ENCODE measurements around the gene MARCHF3. TPM values are rescaled to one million over a fixed set of nuclear protein-coding genes. Genes with fewer than 3 reads are reported as not detected.
A peak's percentile ranks its signal among the peaks of the same experiment; 100 is the strongest.

Gene MARCHF3
- total and polyA plus RNA-seq, 2 donors (not counting 3 experiments of a cell fraction or from before 2014, with no cell fraction given), result 31.9 to 35.0 TPM

- H3K27ac ChIP-seq (ENCODE audit: insufficient read depth, low read depth, low read length), result peak overlapping the region; percentile 83
- CTCF ChIA-PET, result interaction anchor here (1.1 to 5.0 kb wide), 2 partner anchors 13 to 14 kb away, joined by 3 to 24 read pairs; no protein-coding TSS in a partner anchor
- H3K9me1 ChIP-seq (replicated peaks; ENCODE audit: control insufficient read depth, extremely low read depth, insufficient read depth, low read length), result no peaks in the 10 kb centered on the region
- H2AFZ ChIP-seq (ENCODE audit: low read depth, low read length), result no peak overlapping the region
- POLR2A ChIA-PET, result no interaction called here
- intact Hi-C loops (cut with micrococcal nuclease), result loop anchor here (5.0 kb wide), 1 partner anchor 97 kb away; no protein-coding TSS in a partner anchor
- no peak overlapping the region for H3K9ac ChIP-seq (replicated peaks; ENCODE audit: extremely low read depth, insufficient read depth, low read length)
- no peaks in the 10 kb centered on the region for H4K20me1 ChIP-seq (replicated peaks; ENCODE audit: control insufficient read depth, extremely low read depth, insufficient read depth, low read length)
- BruUV-seq (replicated peaks), result no TSS peak
- TF ChIP-seq, protein P1, sequence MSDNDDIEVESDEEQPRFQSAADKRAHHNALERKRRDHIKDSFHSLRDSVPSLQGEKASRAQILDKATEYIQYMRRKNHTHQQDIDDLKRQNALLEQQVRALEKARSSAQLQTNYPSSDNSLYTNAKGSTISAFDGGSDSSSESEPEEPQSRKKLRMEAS (IDR thresholded peaks at IDR 0.05; ENCODE audit: insufficient read depth, insufficient read length), result no peak
- no peak for TF ChIP-seq POLR2AphosphoS5 (IDR thresholded peaks at IDR 0.05; ENCODE audit: insufficient read depth, low read depth, low read length)
- no peak for TF ChIP-seq GATA2 (IDR thresholded peaks at IDR 0.05; ENCODE audit: insufficient read depth, insufficient read length, low read depth, low read length)
- no peak for TF ChIP-seq EZH2 (IDR thresholded peaks at IDR 0.05; ENCODE audit: borderline replicate concordance, low read depth, low read length, severe bottlenecking)
- no peak for TF ChIP-seq JUN (IDR thresholded peaks at IDR 0.05; ENCODE audit: borderline replicate concordance, insufficient read depth, insufficient read length, low read depth)
- no peak for TF ChIP-seq POLR2A (IDR thresholded peaks at IDR 0.05; ENCODE audit: low read depth, low read length)
- TF ChIP-seq FOS (IDR thresholded peaks at IDR 0.05; ENCODE audit: borderline replicate concordance, insufficient read depth, low read length), result no peak
- no peak overlapping the region for H3K4me3 ChIP-seq (replicated peaks in 1 of 3; ENCODE audit: insufficient read depth in 1 of 3, low read depth in 1 of 3, low read length in 3 of 3)
- dilution Hi-C loops (cut with MboI; ENCODE audit: extremely low pct_ligation_motif_present, low sequenced_read_pairs), result no loop called here
- FAIRE-seq (no peak), DNase-seq (ENCODE audit: low read depth, low spot score) (no peak)
- H3K36me3 ChIP-seq (ENCODE audit: control insufficient read depth in 2 of 2, extremely low read depth in 1 of 2, insufficient read depth in 2 of 2, low read length in 2 of 2), result no peaks in the 10 kb centered on the region
- no peaks in the 10 kb centered on the region for H3K9me3 ChIP-seq (replicated peaks; ENCODE audit: control insufficient read depth, insufficient read depth, low read length)
- H3K4me2 ChIP-seq (ENCODE audit: insufficient read depth, low read length), result no peak overlapping the region
- no peaks in the 10 kb centered on the region for H3K27me3 ChIP-seq (ENCODE audit: control insufficient read depth in 2 of 2, insufficient read depth in 2 of 2, low read length in 2 of 2)
- peaks cover 79% of the 10 kb centered on the region for H3K79me2 ChIP-seq (ENCODE audit: control insufficient read depth, insufficient read depth, low read length)
- H3K4me1 ChIP-seq (ENCODE audit: control insufficient read depth, extremely low read depth, insufficient read depth, low read length), result peaks cover 40% of the 10 kb centered on the region
Observed at GRCh38 chr5:127014573-127014972, 15.8 kb downstream of the MARCHF3 start.

GRCh38 chr5:127013407-127013806 is 17.0 kb downstream of the MARCHF3 start:
- Histone ChIP-seq H3K4me1 (ENCODE audit: control insufficient read depth, extremely low read depth, insufficient read depth, low read length) (peaks cover 40% of the 10 kb centered on the region), H3K9me1 (replicated peaks; ENCODE audit: control insufficient read depth, extremely low read depth, insufficient read depth, low read length) (no peaks in the 10 kb centered on the region), H3K4me3 (replicated peaks in 1 of 3; ENCODE audit: insufficient read depth in 1 of 3, low read depth in 1 of 3, low read length in 3 of 3) (peak overlapping the region in 1 of 3 experiments; percentile 50), H3K9ac (replicated peaks; ENCODE audit: extremely low read depth, insufficient read depth, low read length) (peak overlapping the region; percentile 62), H3K36me3 (ENCODE audit: control insufficient read depth in 2 of 2, extremely low read depth in 1 of 2, insufficient read depth in 2 of 2, low read length in 2 of 2) (no peaks in the 10 kb centered on the region), H3K27ac (ENCODE audit: insufficient read depth, low read depth, low read length) (peak overlapping the region; percentile 83), H2AFZ (ENCODE audit: low read depth, low read length) (no peak overlapping the region), H3K9me3 (replicated peaks; ENCODE audit: control insufficient read depth, insufficient read depth, low read length) (no peaks in the 10 kb centered on the region), H3K4me2 (ENCODE audit: insufficient read depth, low read length) (peak overlapping the region; percentile 98), H3K79me2 (ENCODE audit: control insufficient read depth, insufficient read depth, low read length) (peaks cover 81% of the 10 kb centered on the region), H3K27me3 (ENCODE audit: control insufficient read depth in 2 of 2, insufficient read depth in 2 of 2, low read length in 2 of 2) (no peaks in the 10 kb centered on the region), H4K20me1 (replicated peaks; ENCODE audit: control insufficient read depth, extremely low read depth, insufficient read depth, low read length) (no peaks in the 10 kb centered on the region)
- ChIA-PET POLR2A (no interaction called here), CTCF (interaction anchor here (1.3 to 5.0 kb wide), 4 partner anchors 16 to 176 kb away, joined by 3 to 24 read pairs (median 4); no protein-coding TSS in a partner anchor)
- BruUV-seq (replicated peaks), result no TSS peak
- dilution Hi-C loops (cut with MboI; ENCODE audit: extremely low pct_ligation_motif_present, low sequenced_read_pairs), result no loop called here
- no peak for DNase-seq (ENCODE audit: low read depth, low spot score)
- intact Hi-C loops (cut with micrococcal nuclease), result loop anchor here (1.0 to 5.0 kb wide), 4 partner anchors 17 to 96 kb away; partner anchors contain the start of gene MARCHF3
- peak; percentile 43 for FAIRE-seq
- TF ChIP-seq EZH2 (IDR thresholded peaks at IDR 0.05; ENCODE audit: borderline replicate concordance, low read depth, low read length, severe bottlenecking), result no peak
- TF ChIP-seq JUN (IDR thresholded peaks at IDR 0.05; ENCODE audit: borderline replicate concordance, insufficient read depth, insufficient read length, low read depth), result peak; percentile 55
- peak; percentile 46 for TF ChIP-seq POLR2AphosphoS5 (IDR thresholded peaks at IDR 0.05; ENCODE audit: insufficient read depth, low read depth, low read length)
- no peak for TF ChIP-seq POLR2A (IDR thresholded peaks at IDR 0.05; ENCODE audit: low read depth, low read length)
- TF ChIP-seq MYC (IDR thresholded peaks at IDR 0.05; ENCODE audit: low read depth, low read length), result no peak
- peak; percentile 89 for TF ChIP-seq GATA2 (IDR thresholded peaks at IDR 0.05; ENCODE audit: insufficient read depth, insufficient read length, low read depth, low read length)
- TF ChIP-seq, protein P1 (IDR thresholded peaks at IDR 0.05; ENCODE audit: insufficient read depth, insufficient read length), result no peak
- peak; percentile 79 for TF ChIP-seq FOS (IDR thresholded peaks at IDR 0.05; ENCODE audit: borderline replicate concordance, insufficient read depth, low read length)

Measured in endothelial cell of umbilical vein (primary cell).